Psoas muscle (tissue), 8 donors: Measurements from ENCODE around the gene TSC22D2. TPM values are rescaled to one million over a fixed set of nuclear protein-coding genes. Genes with fewer than 3 reads are reported as not detected.

Experiments used
- ATAC-seq, 4 donors: fragments of 200-7000 bp; cut with Tn5 transposase; one replicate each; pipeline ENCODE4 v1.9.1; 2020; ENCODE audit warnings: moderate library complexity in 3 of 4, mild to moderate bottlenecking in 2 of 4
- DNase-seq, 2 donors: peaks; one replicate each; pipeline ENCODE4 v3.0.0-alpha.2; 2020
- H3K27ac ChIP-seq: fragments of 200-600 bp; one replicate; pipeline ENCODE4 v1.8.0; 2022
- H3K27me3 ChIP-seq, 3 donors: fragments of 200-600 bp in 1 of 3; one replicate each; pipeline versions ENCODE4 v1.6.1 to v1.8.0; 2013 to 2022; ENCODE audit warnings: low read length in 2 of 3, mild to moderate bottlenecking in 2 of 3, moderate library complexity in 1 of 3; ENCODE audit not compliant: insufficient read depth in 3 of 3
- H3K36me3 ChIP-seq, 2 donors: fragments of 200-600 bp in 1 of 2; one replicate each; pipeline versions ENCODE4 v1.6.1 to v1.8.0; 2013 to 2022; ENCODE audit warnings: low read depth in 1 of 2, mild to moderate bottlenecking in 1 of 2, moderate library complexity in 1 of 2; ENCODE audit not compliant: insufficient read depth in 1 of 2
- H3K4me1 ChIP-seq: fragments of 200-600 bp; one replicate; pipeline ENCODE4 v1.8.0; 2022
- H3K4me3 ChIP-seq: fragments of 200-600 bp; one replicate; pipeline ENCODE4 v1.8.0; 2022; ENCODE audit warnings: mild to moderate bottlenecking
- H3K9me3 ChIP-seq: fragments of 200-600 bp; one replicate; pipeline ENCODE4 v1.8.0; 2022
- CTCF ChIP-seq: fragments of 200-600 bp; IDR thresholded peaks from one replicate; pipeline ENCODE4 v1.8.0; 2022; ENCODE audit warnings: antibody characterized with exemption
- WGBS, 3 donors: extraction: QIAGEN DNeasy Blood & Tissue Kit; methylation state at CpG; one replicate each; pipeline versions ENCODE4 v1.1.6 to v1.1.7; 2013; 5-methylcytosine and 5-hydroxymethylcytosine counted together
- intact Hi-C, 2 donors: fragments of 100-400 bp; cut with DNase I; formaldehyde crosslinking; loops; one replicate each; pipeline versions ENCODE4 v1.11.0 to v1.14.2; 2022
- polyA plus RNA-seq, 3 donors: library from polyadenylated mRNA; stranded (reverse); fragments of 200-250 nt; gene quantifications; one replicate each; pipeline ENCODE4 v1.2.3, GENCODE V29; 2013
- total RNA-seq, 4 donors: library from RNA; stranded (reverse); fragmentation: NEBNext Ultra II Directional in 2 of 4; extraction: Animal tissue kit (Norgen Biotek cat#: 25700) in 2 of 4; gene quantifications; one replicate each; pipeline versions ENCODE4 v1.2.1 to v1.2.4, GENCODE V29; 2021 to 2023
- donor health status: healthy with polysubstance abuse.
- donor health status: DM: no; HTN: no; CAD: no; lungs with moderate emphysema.
- donor health status: Bipolar disorder and iron deficiency.
- donor health status: healthy.
- donor health status: DM: yes; HTN: yes; CAD: no.
- donor health status: DM: no; HTN: no; CAD: no.
- donor health status: DM: no; HTN: no; CAD: no.
- donor health status: DM: yes; HTN: yes; CAD: no.

Gene TSC22D2
- total and polyA plus RNA-seq, 7 donors = 10.4 to 63.6 (median 29.7) TPM

- peaks cover 8 to 22% of the 10 kb centered on the region in 2 donors for H3K36me3 ChIP-seq
- H3K27me3 ChIP-seq = no peaks in the 10 kb centered on the region
- H3K4me3 ChIP-seq = no peak overlapping the region
- no peak for DNase-seq
- WGBS, 3 donors = 61 to 71% (median 62%) methylated on average over 2 of the region's 2 CpGs
- peaks cover 43% of the 10 kb centered on the region for H3K4me1 ChIP-seq
- intact Hi-C loops = loop anchor here in 1 of 2 donors (5.0 kb wide), 1 partner anchor 42 kb away; no protein-coding TSS in a partner anchor
- peak in 3 of 4 donors; percentile 48 to 54 (median 53) for ATAC-seq
- TF ChIP-seq CTCF = no peak
- no peaks in the 10 kb centered on the region for H3K9me3 ChIP-seq
- peak overlapping the region; percentile 63 for H3K27ac ChIP-seq
Observed at GRCh38 chr3:150454085-150454484, 46.0 kb downstream of the TSC22D2 start.

GRCh38 chr3:150454622-150455021 is 46.5 kb downstream of the TSC22D2 start:
- DNase-seq (no peak), ATAC-seq (peak; percentile 80 to 95 (median 88))
- intact Hi-C loops = loop anchor here (5.0 kb wide), 2 partner anchors 37 to 42 kb away; no protein-coding TSS in a partner anchor
- H3K36me3 ChIP-seq = peaks cover 8 to 25% of the 10 kb centered on the region in 2 donors
- TF ChIP-seq CTCF = no peak
- H3K4me1 ChIP-seq = peaks cover 37% of the 10 kb centered on the region
- 48 to 65% (median 57%) methylated on average over 1 of the region's 1 CpG for WGBS, 3 donors
- H3K4me3 ChIP-seq = no peak overlapping the region
- H3K9me3 ChIP-seq = no peaks in the 10 kb centered on the region
- H3K27me3 ChIP-seq = no peaks in the 10 kb centered on the region
- peak overlapping the region; percentile 63 for H3K27ac ChIP-seq

- DNase-seq (no peak), ATAC-seq (no peak)
- no peaks in the 10 kb centered on the region for H3K27me3 ChIP-seq
- WGBS, 3 donors = 50 to 61% (median 53%) methylated on average over 1 of the region's 1 CpG
- peak overlapping the region; percentile 63 for H3K27ac ChIP-seq
- H3K36me3 ChIP-seq = peaks cover 8 to 25% of the 10 kb centered on the region in 2 donors
- no peak for TF ChIP-seq CTCF
- H3K4me3 ChIP-seq = no peak overlapping the region
- intact Hi-C loops = loop anchor here in 1 of 2 donors (5.0 kb wide), 1 partner anchor 38 kb away; no protein-coding TSS in a partner anchor
- H3K9me3 ChIP-seq = no peaks in the 10 kb centered on the region
- H3K4me1 ChIP-seq = peaks cover 30% of the 10 kb centered on the region
Observed at GRCh38 chr3:150455341-150455740, 47.2 kb downstream of the TSC22D2 start.

GRCh38 chr3:150458001-150458400 is 49.9 kb downstream of the TSC22D2 start:
- Histone ChIP-seq H3K4me3 (no peak overlapping the region), H3K36me3 (peaks cover 8 to 25% of the 10 kb centered on the region in 2 donors), H3K27ac (no peak overlapping the region), H3K27me3 (no peaks in the 10 kb centered on the region), H3K9me3 (no peaks in the 10 kb centered on the region), H3K4me1 (peaks cover 22% of the 10 kb centered on the region)
- ATAC-seq = no peak
- intact Hi-C loops = loop anchor here in 1 of 2 donors (5.0 kb wide), 1 partner anchor 41 kb away; no protein-coding TSS in a partner anchor
- no peak for TF ChIP-seq CTCF
- no peak for DNase-seq
- WGBS, 3 donors = 87 to 96% (median 90%) methylated on average over 3 of the region's 3 CpGs

- no peak for DNase-seq
- peaks cover 8 to 25% of the 10 kb centered on the region in 2 donors for H3K36me3 ChIP-seq
- H3K4me3 ChIP-seq = no peak overlapping the region
- H3K27me3 ChIP-seq = no peaks in the 10 kb centered on the region
- H3K27ac ChIP-seq = no peak overlapping the region
- WGBS, 3 donors = 72 to 90% (median 75%) methylated on average over 1 of the region's 1 CpG
- no peak for TF ChIP-seq CTCF
- H3K4me1 ChIP-seq = peaks cover 8% of the 10 kb centered on the region
- ATAC-seq = no peak
- no peaks in the 10 kb centered on the region for H3K9me3 ChIP-seq
- intact Hi-C loops = no loop called here
Observed at GRCh38 chr3:150460484-150460883, 52.4 kb downstream of the TSC22D2 start.
